ENCODE data around the gene RAMP2. TPM values are rescaled to one million over a fixed set of nuclear protein-coding genes. Genes with fewer than 3 reads are reported as not detected.

RAMP2 gene
- total RNA-seq, 4 donors from 2014 or later, result 19.5 to 45.2 (median 34.2) TPM

GRCh38 chr17:42792545-42792944, 31.5 kb downstream of the RAMP2 start:
- Histone ChIP-seq H3K27ac (replicated peaks in 1 of 4) (no peak overlapping the region), H3K27me3 (peaks cover 0 to 3% (median 0%) of the 10 kb centered on the region in 4 donors), H3K4me1 (peaks cover 10 to 17% (median 15%) of the 10 kb centered on the region in 4 donors), H3K4me3 (no peak overlapping the region), H3K36me3 (peaks cover 0 to 23% (median 14%) of the 10 kb centered on the region in 4 donors), H3K9me3 (no peaks in the 10 kb centered on the region)
- WGBS, result 76% methylated on average over 5 of the region's 5 CpGs
- DNase-seq (ENCODE audit: extremely low spot score), result no peak
- no peak for TF ChIP-seq POLR2AphosphoS5 (IDR thresholded peaks at IDR 0.05)
- TF ChIP-seq CTCF (IDR thresholded peaks at IDR 0.05), result no peak
- TF ChIP-seq EP300 (IDR thresholded peaks at IDR 0.05), result no peak
- TF ChIP-seq POLR2A (IDR thresholded peaks at IDR 0.05; ENCODE audit: low read depth), result no peak
- intact Hi-C loops (cut with DNase I), result no loop called here

- Histone ChIP-seq H3K9me3 (no peaks in the 10 kb centered on the region), H3K4me1 (peaks cover 15 to 30% (median 28%) of the 10 kb centered on the region in 4 donors), H3K27ac (replicated peaks in 1 of 4) (no peak overlapping the region), H3K36me3 (peaks cover 0 to 23% (median 14%) of the 10 kb centered on the region in 4 donors), H3K4me3 (no peak overlapping the region), H3K27me3 (no peaks in the 10 kb centered on the region)
- 72% methylated on average over 4 of the region's 4 CpGs for WGBS
- intact Hi-C loops (cut with DNase I), result no loop called here
- no peak for DNase-seq (ENCODE audit: extremely low spot score)
- TF ChIP-seq POLR2A (IDR thresholded peaks at IDR 0.05; ENCODE audit: low read depth), result no peak
- TF ChIP-seq CTCF (IDR thresholded peaks at IDR 0.05), result no peak
- TF ChIP-seq POLR2AphosphoS5 (IDR thresholded peaks at IDR 0.05), result no peak
- no peak for TF ChIP-seq EP300 (IDR thresholded peaks at IDR 0.05)
Observed at GRCh38 chr17:42795061-42795460, 34.0 kb downstream of the RAMP2 start.

GRCh38 chr17:42795465-42795864, 34.4 kb downstream of the RAMP2 start:
- no peak overlapping the region for H3K27ac ChIP-seq (replicated peaks in 1 of 4)
- no peak for TF ChIP-seq CTCF (IDR thresholded peaks at IDR 0.05)
- TF ChIP-seq POLR2A (IDR thresholded peaks at IDR 0.05; ENCODE audit: low read depth), result no peak
- TF ChIP-seq POLR2AphosphoS5 (IDR thresholded peaks at IDR 0.05), result no peak
- no peak for TF ChIP-seq EP300 (IDR thresholded peaks at IDR 0.05)
- H3K4me3 ChIP-seq, result no peak overlapping the region
- 87% methylated on average over 10 of the region's 10 CpGs for WGBS
- intact Hi-C loops (cut with DNase I), result no loop called here
- no peak for DNase-seq (ENCODE audit: extremely low spot score)
- peaks cover 0 to 23% (median 14%) of the 10 kb centered on the region in 4 donors for H3K36me3 ChIP-seq
- peaks cover 15 to 30% (median 28%) of the 10 kb centered on the region in 4 donors for H3K4me1 ChIP-seq
- H3K9me3 ChIP-seq, result no peaks in the 10 kb centered on the region
- H3K27me3 ChIP-seq, result no peaks in the 10 kb centered on the region

GRCh38 chr17:42796066-42796758, 35.2 kb downstream of the RAMP2 start:
- no peak for TF ChIP-seq POLR2A (IDR thresholded peaks at IDR 0.05; ENCODE audit: low read depth)
- TF ChIP-seq POLR2AphosphoS5 (IDR thresholded peaks at IDR 0.05), result no peak
- no peaks in the 10 kb centered on the region for H3K27me3 ChIP-seq
- no peak overlapping the region for H3K4me3 ChIP-seq
- no peaks in the 10 kb centered on the region for H3K9me3 ChIP-seq
- DNase-seq (ENCODE audit: extremely low spot score), result no peak
- peaks cover 15 to 30% (median 28%) of the 10 kb centered on the region in 4 donors for H3K4me1 ChIP-seq
- intact Hi-C loops (cut with DNase I), result no loop called here
- no peak overlapping the region for H3K27ac ChIP-seq (replicated peaks in 1 of 4)
- 92% methylated on average over 18 of the region's 18 CpGs for WGBS
- H3K36me3 ChIP-seq, result peaks cover 0 to 23% (median 14%) of the 10 kb centered on the region in 4 donors

GRCh38 chr17:42797067-42798007, 36.3 kb downstream of the RAMP2 start:
- DNase-seq (ENCODE audit: extremely low spot score), result no peak
- Histone ChIP-seq H3K4me1 (peaks cover 15 to 30% (median 28%) of the 10 kb centered on the region in 4 donors), H3K27me3 (no peaks in the 10 kb centered on the region), H3K27ac (replicated peaks in 1 of 4) (peak overlapping the region in 3 of 4 donors; percentile 80 to 81 (median 80)), H3K4me3 (peak overlapping the region; percentile 72 to 94 (median 86)), H3K9me3 (no peaks in the 10 kb centered on the region), H3K36me3 (peaks cover 0 to 23% (median 14%) of the 10 kb centered on the region in 4 donors)
- TF ChIP-seq POLR2A (IDR thresholded peaks at IDR 0.05; ENCODE audit: low read depth), result no peak
- no peak for TF ChIP-seq EP300 (IDR thresholded peaks at IDR 0.05)
- no peak for TF ChIP-seq POLR2AphosphoS5 (IDR thresholded peaks at IDR 0.05)
- TF ChIP-seq CTCF (IDR thresholded peaks at IDR 0.05), result no peak
- WGBS, result 85% methylated on average over 10 of the region's 10 CpGs
- intact Hi-C loops (cut with DNase I), result no loop called here
